GM23338 (cell line): ENCODE measurements around the gene FRAT2. TPM values are rescaled to one million over a fixed set of nuclear protein-coding genes. Genes with fewer than 3 reads are reported as not detected.

Experiments used
- ATAC-seq: fragments of 200-7000 bp; cut with Tn5 transposase; 3 replicates; pipeline ENCODE4 v1.9.1; 2020
- DNase-seq: peaks from one replicate; pipeline ENCODE4 v3.0.0-alpha.2; 2015; ENCODE audit warnings: low spot score
- H2AFZ ChIP-seq: fragments of 200-600 bp; sonication (generic); 2 replicates; pipeline ENCODE4 v1.8.0; 2016; ENCODE audit warnings: antibody characterized with exemption, mild to moderate bottlenecking, moderate library complexity
- H3F3A ChIP-seq: fragments of 200-600 bp; sonication (generic); replicated peaks from 2 replicates; pipeline ENCODE4 v1.8.0; 2017; ENCODE audit warnings: antibody characterized with exemption, mixed run types, low read depth
- H3K27ac ChIP-seq: fragments of 200-600 bp; sonication (generic); 2 replicates; pipeline ENCODE4 v1.6.1; 2016; ENCODE audit warnings: low read depth
- H3K27me3 ChIP-seq: fragments of 200-600 bp; sonication (generic); 2 replicates; pipeline ENCODE4 v1.8.0; 2016; ENCODE audit warnings: mild to moderate bottlenecking, mixed run types, moderate library complexity; ENCODE audit not compliant: insufficient read depth
- H3K36me3 ChIP-seq: fragments of 200-600 bp; sonication (generic); 2 replicates; pipeline ENCODE4 v1.8.0; 2016; ENCODE audit warnings: mild to moderate bottlenecking; ENCODE audit not compliant: insufficient read depth
- H3K4me1 ChIP-seq: fragments of 200-600 bp; sonication (generic); 2 replicates; pipeline ENCODE4 v1.8.0; 2016; ENCODE audit warnings: mild to moderate bottlenecking, moderate library complexity; ENCODE audit not compliant: insufficient read depth
- H3K4me2 ChIP-seq: fragments of 200-600 bp; sonication (generic); 2 replicates; pipeline ENCODE4 v1.7.1; 2017; ENCODE audit warnings: mixed run types
- H3K4me3 ChIP-seq: fragments of 200-600 bp; sonication (generic); 2 replicates; pipeline ENCODE4 v1.6.1; 2016; ENCODE audit warnings: mixed run types
- H3K79me2 ChIP-seq: fragments of 200-600 bp; sonication (generic); replicated peaks from 2 replicates; pipeline ENCODE4 v1.8.0; 2017; ENCODE audit warnings: mild to moderate bottlenecking; ENCODE audit not compliant: insufficient read depth
- H3K9me2 ChIP-seq: fragments of 200-600 bp; sonication (generic); 2 replicates; pipeline ENCODE4 v1.8.0; 2017; ENCODE audit not compliant: insufficient read depth
- H4K20me1 ChIP-seq: fragments of 200-600 bp; sonication (generic); replicated peaks from 2 replicates; pipeline ENCODE4 v1.8.0; 2017; ENCODE audit warnings: mild to moderate bottlenecking; ENCODE audit not compliant: insufficient read depth
- H3K27ac Mint-ChIP-seq: 2 replicates; pipeline ENCODE4 v1.8.0; 2020; ENCODE audit warnings: inconsistent platforms, mild to moderate bottlenecking, moderate library complexity, mixed read lengths
- H3K27me3 Mint-ChIP-seq: 3 replicates; pipeline ENCODE4 v1.8.0; 2022; ENCODE audit warnings: low read depth, mild to moderate bottlenecking, moderate library complexity, mixed read lengths, inconsistent platforms; ENCODE audit not compliant: insufficient read depth, poor library complexity
- H3K36me3 Mint-ChIP-seq: 3 replicates; pipeline ENCODE4 v1.8.0; 2021; ENCODE audit warnings: low read depth, mild to moderate bottlenecking, inconsistent platforms, moderate library complexity, mixed read lengths
- H3K4me1 Mint-ChIP-seq: 3 replicates; pipeline ENCODE4 v1.8.0; 2020; ENCODE audit warnings: mild to moderate bottlenecking, inconsistent platforms, mixed read lengths
- H3K4me3 Mint-ChIP-seq: 3 replicates; pipeline ENCODE4 v1.8.0; 2021; ENCODE audit warnings: moderate library complexity, mild to moderate bottlenecking, inconsistent platforms, mixed read lengths
- H3K9me3 Mint-ChIP-seq: 3 replicates; pipeline ENCODE4 v1.8.0; 2020; ENCODE audit warnings: moderate library complexity, mild to moderate bottlenecking, inconsistent platforms, mixed read lengths
- CTCF ChIP-seq, 2 experiments: fragments of 200-600 bp in 1 of 2; sonication (generic) in 1 of 2; conservative IDR thresholded peaks; 2 replicates each; pipeline versions ENCODE4 v1.5.1 to v1.6.1; 2016 to 2017; ENCODE audit warnings: antibody characterized with exemption in 2 of 2, low read depth in 2 of 2, mild to moderate bottlenecking in 2 of 2, moderate library complexity in 1 of 2
- EZH2 ChIP-seq: fragments of 200-600 bp; sonication (generic); IDR thresholded peaks from one replicate; pipeline ENCODE4 v1.8.0; 2017; ENCODE audit warnings: antibody characterized with exemption, mild to moderate bottlenecking, low read depth; ENCODE audit not compliant: unreplicated experiment
- EZH2phosphoT487 ChIP-seq: fragments of 200-600 bp; sonication (generic); IDR thresholded peaks from one replicate; pipeline ENCODE4 v1.8.1; 2018; ENCODE audit warnings: antibody characterized with exemption; ENCODE audit not compliant: unreplicated experiment
- POLR2AphosphoS5 ChIP-seq: IDR thresholded peaks from 2 replicates; pipeline ENCODE4 v1.6.1; 2016; ENCODE audit warnings: antibody characterized with exemption, low read depth
- REST ChIP-seq: IDR thresholded peaks from one replicate; pipeline ENCODE4 v1.6.1; 2018; ENCODE audit warnings: antibody characterized with exemption; ENCODE audit not compliant: unreplicated experiment
- ZNF462 ChIP-seq: fragments of 250-450 bp; sonication (Bioruptor Pico); IDR thresholded peaks from 2 replicates; pipeline ENCODE4 v1.5.0; 2020; ENCODE audit warnings: mild to moderate bottlenecking, moderate library complexity
- polyA plus RNA-seq: library from polyadenylated mRNA; unstranded; fragments of >200 nt; fragmentation: Nextera tagmentation; extraction: Ambion mirVana; gene quantifications from 2 replicates; pipeline ENCODE4 v1.2.1, GENCODE V29; 2016
- total RNA-seq: library from RNA; depleted of rRNA; stranded (reverse); fragments of >200 nt; shearing (Covaris generic); gene quantifications from 2 replicates; pipeline ENCODE4 v1.2.3, GENCODE V29; 2014

FRAT2 gene
- total and polyA plus RNA-seq, 2 experiments from 2014 or later, result 24.5 to 109 TPM

- Histone ChIP-seq H3K4me3 (no peak overlapping the region), H3K36me3 (peaks cover 30% of the 10 kb centered on the region), H3K9me2 (no peaks in the 10 kb centered on the region), H3K4me2 (no peak overlapping the region), H3F3A (no peaks in the 10 kb centered on the region), H3K27ac (no peak overlapping the region), H4K20me1 (no peaks in the 10 kb centered on the region; the same call in 1 of the 2 replicates), H3K79me2 (no peaks in the 10 kb centered on the region), H3K27me3 (no peaks in the 10 kb centered on the region), H2AFZ (no peak overlapping the region), H3K4me1 (no peaks in the 10 kb centered on the region)
- Mint-ChIP-seq H3K9me3 (no peaks in the 10 kb centered on the region), H3K4me3 (no peak overlapping the region), H3K27ac (no peak overlapping the region), H3K36me3 (peaks cover 60% of the 10 kb centered on the region), H3K27me3 (peaks cover 4% of the 10 kb centered on the region), H3K4me1 (no peaks in the 10 kb centered on the region)
- ATAC-seq, result no peak
- no peak for TF ChIP-seq POLR2AphosphoS5
- TF ChIP-seq ZNF462 (CRISPR knock-in tag), result no peak
- no peak for TF ChIP-seq REST
- TF ChIP-seq CTCF (conservative IDR thresholded peaks at IDR 0.05; ENCODE audit: low read depth in 2 of 2), result no peak
- TF ChIP-seq EZH2phosphoT487, result no peak
- TF ChIP-seq EZH2, result no peak
- DNase-seq, result no peak
Measured at GRCh38 chr10:97381626-97382025, 47.1 kb upstream of the FRAT2 start.
